Calu3 (cell line): ENCODE measurements around the gene PCNX1. TPM values are rescaled to one million over a fixed set of nuclear protein-coding genes. Genes with fewer than 3 reads are reported as not detected.
A peak's percentile ranks its signal among the peaks of the same experiment; 100 is the strongest.

Experiments used
- BruUV-seq: library from RNA; stranded (reverse); fragments of 400-500 nt; replicated peaks from 2 replicates; lab custom pipeline; 2021; lab: Mats Ljungman, UMichigan
- CTCF ChIA-PET: fragments of 300-600 bp; sonication (Branson Sonifier 250); formaldehyde crosslinking; loops from one replicate; lab custom pipeline; 2022; ENCODE audit warnings: antibody characterized with exemption; lab: Charles Lee
- DNase-seq: peaks from one replicate; pipeline ENCODE4 v3.0.0; 2022
- H3K27ac Mint-ChIP-seq: one replicate; pipeline ENCODE4 v1.8.0; 2022; ENCODE audit warnings: mixed read lengths; ENCODE audit not compliant: unreplicated experiment
- H3K27me3 Mint-ChIP-seq: one replicate; pipeline ENCODE4 v1.8.0; 2022; ENCODE audit warnings: mixed read lengths; ENCODE audit not compliant: unreplicated experiment
- H3K36me3 Mint-ChIP-seq: one replicate; pipeline ENCODE4 v1.8.0; 2022; ENCODE audit warnings: mild to moderate bottlenecking, moderate library complexity, mixed read lengths; ENCODE audit not compliant: insufficient read depth, unreplicated experiment
- H3K4me1 Mint-ChIP-seq: one replicate; pipeline ENCODE4 v1.8.0; 2022; ENCODE audit warnings: mild to moderate bottlenecking, low read depth, mixed read lengths; ENCODE audit not compliant: unreplicated experiment
- H3K4me3 Mint-ChIP-seq: one replicate; pipeline ENCODE4 v1.8.0; 2022; ENCODE audit warnings: mild to moderate bottlenecking, low read depth, moderate library complexity, mixed read lengths; ENCODE audit not compliant: unreplicated experiment
- H3K9me3 Mint-ChIP-seq: one replicate; pipeline ENCODE4 v1.8.0; 2022; ENCODE audit warnings: low read depth, mixed read lengths; ENCODE audit not compliant: unreplicated experiment
- intact Hi-C: fragments of 100-400 bp; cut with micrococcal nuclease; formaldehyde crosslinking; loops from one replicate; pipeline ENCODE4 v1.10.0; 2022; ENCODE audit not compliant: unreplicated experiment
- total RNA-seq: library from RNA; stranded (reverse); gene quantifications from 2 replicates; pipeline ENCODE4 v1.2.3, GENCODE V29; 2022
- TF ChIP-seq, protein P1 (sequence below): fragments of 200-600 bp; IDR thresholded peaks from one replicate; pipeline ENCODE4 v1.8.0; 2022; ENCODE audit warnings: antibody characterized with exemption; ENCODE audit not compliant: unreplicated experiment

PCNX1 gene
- total RNA-seq, 1 experiment from 2014 or later: 34.1 TPM

DNA sequence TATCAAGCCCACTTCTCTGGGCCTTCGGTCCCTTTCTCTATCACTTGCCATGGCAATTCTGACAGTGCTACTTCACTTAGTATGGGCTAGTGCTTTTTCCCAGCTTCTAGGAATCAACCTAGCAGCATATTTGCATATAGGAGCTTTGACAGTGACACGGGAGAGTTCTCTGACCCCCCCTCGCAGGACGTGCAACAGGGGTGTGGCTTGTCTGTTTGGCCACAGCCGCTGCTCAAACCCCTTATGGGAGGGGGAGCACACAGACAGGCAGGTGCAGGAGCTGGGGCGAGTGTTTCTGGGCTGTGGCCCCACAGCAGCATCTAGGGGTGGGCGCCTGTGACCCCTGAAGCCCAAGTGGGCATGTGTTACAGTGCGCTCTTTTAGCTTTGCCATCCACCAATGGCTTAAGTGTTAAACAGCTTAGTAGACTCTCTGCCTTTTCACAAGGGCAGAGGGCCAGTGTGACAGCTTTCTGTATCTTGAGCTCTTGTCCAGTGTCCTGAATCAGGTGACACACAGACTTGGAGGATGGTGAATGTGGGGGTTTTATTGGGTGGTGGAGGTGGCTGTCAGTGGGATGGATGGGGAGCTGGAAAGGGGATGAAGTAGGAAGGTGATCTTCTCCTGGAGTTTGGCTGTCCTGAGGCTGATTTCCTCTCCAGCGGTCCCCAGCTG, 229.3 kb downstream of the PCNX1 start:
- intact Hi-C loops: no loop called here
- TF ChIP-seq, protein P1, sequence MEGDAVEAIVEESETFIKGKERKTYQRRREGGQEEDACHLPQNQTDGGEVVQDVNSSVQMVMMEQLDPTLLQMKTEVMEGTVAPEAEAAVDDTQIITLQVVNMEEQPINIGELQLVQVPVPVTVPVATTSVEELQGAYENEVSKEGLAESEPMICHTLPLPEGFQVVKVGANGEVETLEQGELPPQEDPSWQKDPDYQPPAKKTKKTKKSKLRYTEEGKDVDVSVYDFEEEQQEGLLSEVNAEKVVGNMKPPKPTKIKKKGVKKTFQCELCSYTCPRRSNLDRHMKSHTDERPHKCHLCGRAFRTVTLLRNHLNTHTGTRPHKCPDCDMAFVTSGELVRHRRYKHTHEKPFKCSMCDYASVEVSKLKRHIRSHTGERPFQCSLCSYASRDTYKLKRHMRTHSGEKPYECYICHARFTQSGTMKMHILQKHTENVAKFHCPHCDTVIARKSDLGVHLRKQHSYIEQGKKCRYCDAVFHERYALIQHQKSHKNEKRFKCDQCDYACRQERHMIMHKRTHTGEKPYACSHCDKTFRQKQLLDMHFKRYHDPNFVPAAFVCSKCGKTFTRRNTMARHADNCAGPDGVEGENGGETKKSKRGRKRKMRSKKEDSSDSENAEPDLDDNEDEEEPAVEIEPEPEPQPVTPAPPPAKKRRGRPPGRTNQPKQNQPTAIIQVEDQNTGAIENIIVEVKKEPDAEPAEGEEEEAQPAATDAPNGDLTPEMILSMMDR: no peak
- Mint-ChIP-seq H3K27me3 (no peaks in the 10 kb centered on the region), H3K36me3 (no peaks in the 10 kb centered on the region), H3K9me3 (no peaks in the 10 kb centered on the region), H3K4me1 (peaks cover 8% of the 10 kb centered on the region), H3K4me3 (no peak overlapping the region), H3K27ac (no peak overlapping the region)
- BruUV-seq: no TSS peak
- DNase-seq: no peak
- CTCF ChIA-PET: interaction anchor here (0.9 kb wide), 1 partner anchor 617 kb away, joined by 3 read pairs; no protein-coding TSS in a partner anchor

DNA sequence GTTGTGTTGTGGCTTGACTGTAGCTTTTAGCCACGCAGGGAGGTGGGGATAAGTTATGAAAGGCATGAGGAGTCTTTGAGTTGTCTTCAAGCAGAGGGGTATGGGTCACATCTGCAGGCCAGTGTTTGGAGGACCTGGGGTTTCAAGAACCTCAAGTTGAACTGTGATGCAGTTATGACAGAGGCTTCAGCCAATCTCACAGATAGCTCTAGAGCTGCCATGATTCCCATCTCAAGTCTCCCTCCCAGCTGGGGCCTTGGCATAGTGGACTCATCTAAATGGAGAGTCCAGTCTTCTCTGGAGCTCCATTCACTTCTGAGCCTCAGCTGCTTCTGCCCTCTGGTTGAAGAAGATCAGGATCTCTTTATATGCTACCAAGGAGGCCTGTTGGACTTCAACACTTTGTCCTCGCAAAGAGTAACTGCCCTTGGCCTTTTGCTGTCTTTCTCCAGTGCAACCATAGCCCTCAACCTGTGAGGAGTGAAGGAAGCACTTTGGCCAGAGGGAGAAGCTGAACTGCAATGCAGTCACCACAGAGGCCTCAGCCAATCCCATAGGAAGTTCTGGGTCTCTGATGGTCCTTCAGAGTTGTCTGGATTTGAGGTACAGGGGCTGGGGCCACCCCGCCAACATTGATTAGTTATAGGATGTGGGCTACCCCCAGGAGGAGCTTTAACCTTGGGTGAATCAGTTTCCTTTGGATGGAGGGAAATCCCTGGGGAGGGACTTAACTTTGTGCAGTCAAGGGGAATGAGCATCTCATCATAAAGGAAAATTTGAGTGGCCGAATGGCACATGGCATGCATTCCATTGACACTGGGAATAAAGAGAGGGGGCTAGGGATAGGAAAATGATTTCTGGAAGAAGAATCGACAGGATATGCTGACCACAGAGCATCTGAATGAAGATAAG, 230.5 kb downstream of the PCNX1 start:
- H3K4me1 Mint-ChIP-seq: peaks cover 8% of the 10 kb centered on the region
- intact Hi-C loops: loop anchor here (2.0 kb wide), 1 partner anchor 607 kb away; no protein-coding TSS in a partner anchor
- H3K4me3 Mint-ChIP-seq: no peak overlapping the region
- no peak overlapping the region for H3K27ac Mint-ChIP-seq
- no peaks in the 10 kb centered on the region for H3K9me3 Mint-ChIP-seq
- no TSS peak for BruUV-seq
- DNase-seq: no peak
- no peaks in the 10 kb centered on the region for H3K27me3 Mint-ChIP-seq
- H3K36me3 Mint-ChIP-seq: no peaks in the 10 kb centered on the region
- CTCF ChIA-PET: interaction anchor here (0.6 to 1.5 kb wide), 4 partner anchors 184 to 822 kb away, joined by 3 to 5 read pairs (median 4); no protein-coding TSS in a partner anchor
- TF ChIP-seq, protein P1: no peak

DNA sequence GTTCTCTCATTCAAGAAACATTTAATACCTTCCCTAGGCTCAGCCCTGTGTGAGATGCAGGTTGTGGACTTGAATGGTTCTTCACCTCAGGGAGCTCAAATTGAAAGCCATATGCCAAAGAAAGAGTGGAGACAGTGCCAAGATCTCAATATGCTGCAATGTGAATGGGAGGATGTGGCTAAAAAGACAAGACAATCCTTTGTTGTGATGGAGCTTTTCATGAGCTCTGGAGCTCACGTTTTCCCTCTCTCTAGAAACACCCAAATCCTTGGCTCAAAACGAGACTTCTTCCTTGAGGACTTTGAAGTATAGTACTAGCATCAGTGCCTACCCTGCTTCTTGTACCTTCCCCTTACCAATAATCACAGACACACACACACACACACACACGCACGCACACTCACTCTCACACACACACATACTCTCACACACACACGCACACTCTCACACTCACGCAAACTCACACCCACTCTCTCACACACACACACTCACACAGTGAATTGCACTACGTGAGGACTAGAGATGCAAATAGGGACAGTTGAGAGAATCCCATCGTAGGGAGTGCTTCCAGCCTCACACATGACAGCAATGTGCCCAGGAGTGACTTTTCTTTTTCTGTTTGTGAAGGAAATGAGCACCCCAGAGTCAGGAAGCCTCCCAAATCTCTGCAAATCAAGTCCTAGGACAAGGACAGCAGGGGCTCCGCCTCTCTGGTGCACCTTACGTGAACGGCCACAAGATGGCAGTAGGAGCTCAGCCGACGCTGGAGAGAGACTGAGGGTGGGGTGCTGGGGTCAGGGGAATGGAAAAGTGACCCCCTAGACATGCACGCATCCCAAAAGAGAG, 231.4 kb downstream of the PCNX1 start:
- Mint-ChIP-seq H3K9me3 (no peaks in the 10 kb centered on the region), H3K36me3 (no peaks in the 10 kb centered on the region), H3K27ac (no peak overlapping the region), H3K27me3 (no peaks in the 10 kb centered on the region), H3K4me3 (no peak overlapping the region), H3K4me1 (peaks cover 8% of the 10 kb centered on the region)
- intact Hi-C loops: loop anchor here (1.0 to 2.0 kb wide), 3 partner anchors 265 to 615 kb away; no protein-coding TSS in a partner anchor
- DNase-seq: peak; percentile 67
- no TSS peak for BruUV-seq
- TF ChIP-seq, protein P1: peak; percentile 89
- CTCF ChIA-PET: interaction anchor here (0.6 to 1.5 kb wide), 8 partner anchors 183 to 821 kb away, joined by 3 to 4 read pairs (median 3); no protein-coding TSS in a partner anchor
